Measurements from ENCODE around the gene XAGE3. TPM values are rescaled to one million over a fixed set of nuclear protein-coding genes. Genes with fewer than 3 reads are reported as not detected.

The XAGE3 gene
- total and polyA plus RNA-seq, 2 donors (not counting 1 experiment from before 2014, with no cell fraction given): not detected

DNA sequence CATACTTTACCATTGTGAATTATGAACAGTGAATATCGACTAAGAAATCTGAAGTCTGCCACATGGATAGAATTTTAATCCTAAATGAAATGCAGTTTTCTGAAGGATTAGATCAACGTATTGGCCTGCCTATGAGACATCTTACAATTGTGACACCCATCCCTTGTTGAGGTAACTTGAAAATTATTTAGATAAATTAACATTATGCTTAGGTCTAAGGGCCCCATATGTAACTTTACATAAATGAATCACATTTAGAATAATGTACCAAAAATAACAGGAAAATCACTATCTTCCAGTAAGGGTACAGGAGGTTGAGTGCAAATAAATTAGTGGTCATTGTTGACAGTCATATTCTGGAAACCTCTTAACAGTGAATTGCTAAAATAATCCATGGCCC lies 43.3 kb downstream of the XAGE3 start:
- Histone ChIP-seq H3K27me3 (replicated peaks in 1 of 4; ENCODE audit: control extremely low read depth in 1 of 4, control insufficient read depth in 3 of 4, insufficient read depth in 4 of 4, low read length in 3 of 4) (no peaks in the 10 kb centered on the region), H3K4me3 (ENCODE audit: control extremely low read depth in 1 of 5, extremely low read depth in 1 of 5, insufficient read depth in 1 of 5, low read depth in 2 of 5, low read length in 4 of 5) (no peak overlapping the region), H3K4me2 (replicated peaks; ENCODE audit: low read depth, low read length, poor library complexity, severe bottlenecking) (no peak overlapping the region), H3K4me1 (ENCODE audit: control insufficient read depth in 2 of 2, insufficient read depth in 2 of 2, low read length in 2 of 2) (no peaks in the 10 kb centered on the region), H3K27ac (ENCODE audit: low read length in 2 of 2) (no peak overlapping the region), H4K20me1 (ENCODE audit: control insufficient read depth, insufficient read depth, low read length, poor library complexity, severe bottlenecking) (no peaks in the 10 kb centered on the region), H2AFZ (ENCODE audit: insufficient read depth, low read depth, low read length, poor library complexity, severe bottlenecking) (no peak overlapping the region), H3K9me3 (ENCODE audit: control extremely low read depth in 1 of 3, control insufficient read depth in 2 of 3, insufficient read depth in 1 of 3, low read length in 2 of 3) (no peaks in the 10 kb centered on the region), H3K79me2 (ENCODE audit: control insufficient read depth, insufficient read depth, low read length) (no peaks in the 10 kb centered on the region), H3K36me3 (replicated peaks in 1 of 2; ENCODE audit: control extremely low read depth in 1 of 2, control insufficient read depth in 1 of 2, extremely low read depth in 1 of 2, insufficient read depth in 2 of 2, low read length in 1 of 2) (no peaks in the 10 kb centered on the region), H3K9ac (ENCODE audit: low read length) (no peak overlapping the region)
- Mint-ChIP-seq H3K9me3 (ENCODE audit: insufficient read depth) (no peaks in the 10 kb centered on the region), H3K4me1 (no peaks in the 10 kb centered on the region), H3K27ac (no peak overlapping the region), H3K27me3 (no peaks in the 10 kb centered on the region), H3K4me3 (no peak overlapping the region)
- TF ChIP-seq CTCF (IDR thresholded peaks at IDR 0.05): no peak
- no peak for TF ChIP-seq EZH2 (IDR thresholded peaks at IDR 0.05; ENCODE audit: borderline replicate concordance, insufficient read depth, low read depth, low read length, poor library complexity, severe bottlenecking)
- ChIA-PET POLR2A (no interaction called here), CTCF (no interaction called here)
- DNase-seq (no peak), ATAC-seq (ENCODE audit: low read depth) (no peak)
- no CpG with 5 or more reads among the region's 2 CpGs for WGBS (ENCODE audit: insufficient coverage)
- intact Hi-C loops (cut with micrococcal nuclease): no loop called here

- H3K27ac ChIP-seq (ENCODE audit: low read length in 2 of 2): no peak overlapping the region
- H3K79me2 ChIP-seq (ENCODE audit: control insufficient read depth, insufficient read depth, low read length): no peaks in the 10 kb centered on the region
- WGBS (ENCODE audit: insufficient coverage): no CpG with 5 or more reads among the region's 11 CpGs
- no peak overlapping the region for H3K4me3 Mint-ChIP-seq
- intact Hi-C loops (cut with micrococcal nuclease): no loop called here
- ChIA-PET POLR2A (no interaction called here), CTCF (no interaction called here)
- no peak for DNase-seq
- no peaks in the 10 kb centered on the region for H3K27me3 Mint-ChIP-seq
- no peaks in the 10 kb centered on the region for H3K36me3 ChIP-seq (replicated peaks in 1 of 2; ENCODE audit: control extremely low read depth in 1 of 2, control insufficient read depth in 1 of 2, extremely low read depth in 1 of 2, insufficient read depth in 2 of 2, low read length in 1 of 2)
- TF ChIP-seq CTCF (IDR thresholded peaks at IDR 0.05) (no peak), EZH2 (IDR thresholded peaks at IDR 0.05; ENCODE audit: borderline replicate concordance, insufficient read depth, low read depth, low read length, poor library complexity, severe bottlenecking) (no peak)
- H3K4me1 ChIP-seq (ENCODE audit: control insufficient read depth in 2 of 2, insufficient read depth in 2 of 2, low read length in 2 of 2): no peaks in the 10 kb centered on the region
- H3K27ac Mint-ChIP-seq: no peak overlapping the region
- H2AFZ ChIP-seq (ENCODE audit: insufficient read depth, low read depth, low read length, poor library complexity, severe bottlenecking): no peak overlapping the region
- H3K9me3 Mint-ChIP-seq (ENCODE audit: insufficient read depth): no peaks in the 10 kb centered on the region
- ATAC-seq (ENCODE audit: low read depth): no peak
- no peaks in the 10 kb centered on the region for H3K9me3 ChIP-seq (ENCODE audit: control extremely low read depth in 1 of 3, control insufficient read depth in 2 of 3, insufficient read depth in 1 of 3, low read length in 2 of 3)
- H3K27me3 ChIP-seq (replicated peaks in 1 of 4; ENCODE audit: control extremely low read depth in 1 of 4, control insufficient read depth in 3 of 4, insufficient read depth in 4 of 4, low read length in 3 of 4): no peaks in the 10 kb centered on the region
- H3K4me2 ChIP-seq (replicated peaks; ENCODE audit: low read depth, low read length, poor library complexity, severe bottlenecking): no peak overlapping the region
- no peak overlapping the region for H3K9ac ChIP-seq (ENCODE audit: low read length)
- H3K4me3 ChIP-seq (ENCODE audit: control extremely low read depth in 1 of 5, extremely low read depth in 1 of 5, insufficient read depth in 1 of 5, low read depth in 2 of 5, low read length in 4 of 5): no peak overlapping the region
- no peaks in the 10 kb centered on the region for H4K20me1 ChIP-seq (ENCODE audit: control insufficient read depth, insufficient read depth, low read length, poor library complexity, severe bottlenecking)
- no peaks in the 10 kb centered on the region for H3K4me1 Mint-ChIP-seq
Observed at GRCh38 chrX:52821079-52821760, 46.7 kb downstream of the XAGE3 start.
